ENCODE data around the gene RAB39A.
"Not testable (repeated sequence)": the region's sequence is repeated elsewhere in the genome, so short reads cannot be mapped to it uniquely, and the experiment has no call there.

Gene RAB39A

GRCh38 chr11:107928046-107928766 lies at the start of gene RAB39A:
TSS of gene RAB39A (plus strand) at chr11:107928448. CDS start at chr11:107928569, 121 bp downstream.
- peak; percentile 98 for DNase-seq

GRCh38 chr11:107881471-107881870 lies 46.8 kb upstream of the RAB39A start:
- DNase-seq: not testable (repeated sequence)

GRCh38 chr11:107882095-107882820 lies 46.0 kb upstream of the RAB39A start:
- no peak for DNase-seq

- peak; percentile 52 to 64 (median 63) for DNase-seq
These were observed 30.0 kb upstream of the RAB39A start for GRCh38 chr11:107898270-107898669.

- DNase-seq: no peak
These were observed 20.0 kb upstream of the RAB39A start for GRCh38 chr11:107908211-107908610.

- not testable (repeated sequence) for DNase-seq
These were observed 15.8 kb upstream of the RAB39A start for GRCh38 chr11:107912415-107912814.

- DNase-seq: no peak
These were observed 13.0 kb upstream of the RAB39A start for GRCh38 chr11:107915229-107915628.

- DNase-seq: peak; percentile 46 to 82 (median 80)
These were observed 11.5 kb upstream of the RAB39A start for GRCh38 chr11:107916671-107917241.

- no peak for DNase-seq
These were observed 6.3 kb upstream of the RAB39A start for GRCh38 chr11:107921997-107922396.

- not testable (repeated sequence) for DNase-seq
These were observed 4.7 kb upstream of the RAB39A start for GRCh38 chr11:107923519-107923918.

- DNase-seq: no peak
These were observed 3.9 kb upstream of the RAB39A start for GRCh38 chr11:107924306-107924705.

- DNase-seq: no peak
These were observed 689 bp upstream of the RAB39A start for GRCh38 chr11:107927559-107927958.

GRCh38 chr11:107928767-107929507 lies 689 bp downstream of the RAB39A start:
- peak; percentile 75 to 86 (median 83) for DNase-seq

- peak; percentile 93 to 97 (median 96) for DNase-seq
These were observed 1.5 kb downstream of the RAB39A start for GRCh38 chr11:107929611-107930200.

GRCh38 chr11:107931206-107931605 lies 3.0 kb downstream of the RAB39A start:
- DNase-seq: no peak

- no peak for DNase-seq
These were observed 19.7 kb downstream of the RAB39A start for GRCh38 chr11:107947904-107948303.

- not testable (repeated sequence) for DNase-seq
These were observed 20.1 kb downstream of the RAB39A start for GRCh38 chr11:107948328-107948727.

- no peak for DNase-seq
These were observed 22.9 kb downstream of the RAB39A start for GRCh38 chr11:107951155-107951554.

GRCh38 chr11:107953446-107953845 lies 25.2 kb downstream of the RAB39A start:
- peak; percentile 55 to 86 (median 71) for DNase-seq

GRCh38 chr11:107956543-107956942 lies 28.3 kb downstream of the RAB39A start:
- DNase-seq: no peak

- DNase-seq: peak; percentile 83 to 96 (median 88)
These were observed 28.9 kb downstream of the RAB39A start for GRCh38 chr11:107957109-107957588.

GRCh38 chr11:107961480-107961879 lies 33.2 kb downstream of the RAB39A start:
- no peak for DNase-seq

Data from suppressor macrophage treated with lipopolysaccharide for 1 hour (primary cell).